Activated T-cell treated with anti-CD3 and anti-CD28 coated beads, Interleukin-2, amount 50 U/mL, for 4 hours (primary cell): ENCODE results near the gene EFCAB5. TPM values are rescaled to one million over a fixed set of nuclear protein-coding genes. Genes with fewer than 3 reads are reported as not detected.

Experiments used
- ATAC-seq, 2 donors: fragments of 200-7000 bp; cut with Tn5 transposase; one replicate each; pipeline ENCODE4 v1.10.0; 2021
- DNase-seq: peaks from one replicate; pipeline ENCODE4 v3.0.0-alpha.2; 2020
- H3K27me3 Mint-ChIP-seq: one replicate; pipeline ENCODE4 v1.8.0; 2021; ENCODE audit warnings: low read depth, mixed read lengths
- H3K36me3 Mint-ChIP-seq: one replicate; pipeline ENCODE4 v1.8.0; 2022; ENCODE audit warnings: mixed read lengths; ENCODE audit not compliant: insufficient read depth
- H3K4me1 Mint-ChIP-seq: one replicate; pipeline ENCODE4 v1.8.0; 2021; ENCODE audit warnings: low read depth, mixed read lengths
- H3K4me3 Mint-ChIP-seq: one replicate; pipeline ENCODE4 v1.8.0; 2021; ENCODE audit warnings: mild to moderate bottlenecking, moderate library complexity, mixed read lengths
- H3K9me3 Mint-ChIP-seq: one replicate; pipeline ENCODE4 v1.8.0; 2021; ENCODE audit warnings: mixed read lengths
- total RNA-seq, 3 donors: library from RNA; stranded (reverse); gene quantifications; one replicate each; pipeline ENCODE4 v1.2.1, GENCODE V29; 2021

EFCAB5 gene
- total RNA-seq, 3 donors from 2014 or later, result 0.15 to 0.30 TPM; not detected in 1

GRCh38 chr17:29958947-29959657 is 17.7 kb downstream of the EFCAB5 start:
- H3K27me3 Mint-ChIP-seq, result no peaks in the 10 kb centered on the region
- no peak overlapping the region for H3K4me3 Mint-ChIP-seq
- no peaks in the 10 kb centered on the region for H3K9me3 Mint-ChIP-seq
- DNase-seq (no peak), ATAC-seq (no peak)
- no peaks in the 10 kb centered on the region for H3K4me1 Mint-ChIP-seq
- H3K36me3 Mint-ChIP-seq, result no peaks in the 10 kb centered on the region

GRCh38 chr17:29959658-29960337 is 18.4 kb downstream of the EFCAB5 start:
- H3K9me3 Mint-ChIP-seq, result no peaks in the 10 kb centered on the region
- no peaks in the 10 kb centered on the region for H3K27me3 Mint-ChIP-seq
- no peaks in the 10 kb centered on the region for H3K4me1 Mint-ChIP-seq
- no peak overlapping the region for H3K4me3 Mint-ChIP-seq
- DNase-seq, result no peak
- ATAC-seq, result no peak
- peaks cover 3% of the 10 kb centered on the region for H3K36me3 Mint-ChIP-seq

- ATAC-seq, result no peak
- peaks cover 4% of the 10 kb centered on the region for H3K36me3 Mint-ChIP-seq
- H3K27me3 Mint-ChIP-seq, result no peaks in the 10 kb centered on the region
- no peak for DNase-seq
- no peaks in the 10 kb centered on the region for H3K4me1 Mint-ChIP-seq
- peaks cover 4% of the 10 kb centered on the region for H3K9me3 Mint-ChIP-seq
- H3K4me3 Mint-ChIP-seq, result no peak overlapping the region
These were observed 21.2 kb downstream of the EFCAB5 start for GRCh38 chr17:29962656-29963055.

- no peak for ATAC-seq
- Mint-ChIP-seq H3K4me3 (no peak overlapping the region), H3K4me1 (no peaks in the 10 kb centered on the region), H3K9me3 (peaks cover 4% of the 10 kb centered on the region), H3K27me3 (no peaks in the 10 kb centered on the region), H3K36me3 (peaks cover 4% of the 10 kb centered on the region)
- DNase-seq, result no peak
These were observed 26.8 kb downstream of the EFCAB5 start for GRCh38 chr17:29968271-29968670.

- H3K4me1 Mint-ChIP-seq, result no peaks in the 10 kb centered on the region
- H3K4me3 Mint-ChIP-seq, result no peak overlapping the region
- DNase-seq (no peak), ATAC-seq (no peak)
- no peaks in the 10 kb centered on the region for H3K9me3 Mint-ChIP-seq
- H3K36me3 Mint-ChIP-seq, result no peaks in the 10 kb centered on the region
- no peaks in the 10 kb centered on the region for H3K27me3 Mint-ChIP-seq
These were observed 30.8 kb downstream of the EFCAB5 start for GRCh38 chr17:29972277-29972676.

GRCh38 chr17:29973005-29973404 is 31.6 kb downstream of the EFCAB5 start:
- no peaks in the 10 kb centered on the region for H3K27me3 Mint-ChIP-seq
- H3K4me3 Mint-ChIP-seq, result no peak overlapping the region
- DNase-seq (no peak), ATAC-seq (no peak)
- H3K36me3 Mint-ChIP-seq, result no peaks in the 10 kb centered on the region
- no peaks in the 10 kb centered on the region for H3K4me1 Mint-ChIP-seq
- no peaks in the 10 kb centered on the region for H3K9me3 Mint-ChIP-seq

GRCh38 chr17:29977836-29978235 is 36.4 kb downstream of the EFCAB5 start:
- no peaks in the 10 kb centered on the region for H3K9me3 Mint-ChIP-seq
- H3K4me1 Mint-ChIP-seq, result no peaks in the 10 kb centered on the region
- no peak overlapping the region for H3K4me3 Mint-ChIP-seq
- DNase-seq, result no peak
- no peaks in the 10 kb centered on the region for H3K27me3 Mint-ChIP-seq
- H3K36me3 Mint-ChIP-seq, result no peaks in the 10 kb centered on the region
- ATAC-seq, result no peak

- H3K27me3 Mint-ChIP-seq, result no peaks in the 10 kb centered on the region
- no peaks in the 10 kb centered on the region for H3K9me3 Mint-ChIP-seq
- DNase-seq (no peak), ATAC-seq (no peak)
- no peaks in the 10 kb centered on the region for H3K36me3 Mint-ChIP-seq
- no peaks in the 10 kb centered on the region for H3K4me1 Mint-ChIP-seq
- no peak overlapping the region for H3K4me3 Mint-ChIP-seq
These were observed 38.8 kb downstream of the EFCAB5 start for GRCh38 chr17:29980261-29980660.

- no peak for ATAC-seq
- no peaks in the 10 kb centered on the region for H3K4me1 Mint-ChIP-seq
- H3K36me3 Mint-ChIP-seq, result no peaks in the 10 kb centered on the region
- H3K27me3 Mint-ChIP-seq, result no peaks in the 10 kb centered on the region
- no peaks in the 10 kb centered on the region for H3K9me3 Mint-ChIP-seq
- H3K4me3 Mint-ChIP-seq, result no peak overlapping the region
- no peak for DNase-seq
These were observed 41.7 kb downstream of the EFCAB5 start for GRCh38 chr17:29982991-29983653.

GRCh38 chr17:29996458-29996857 is 55.0 kb downstream of the EFCAB5 start:
- Mint-ChIP-seq H3K36me3 (peaks cover 2% of the 10 kb centered on the region), H3K4me1 (peaks cover 13% of the 10 kb centered on the region), H3K9me3 (peaks cover 7% of the 10 kb centered on the region), H3K4me3 (no peak overlapping the region), H3K27me3 (no peaks in the 10 kb centered on the region)
- DNase-seq, result no peak
- no peak for ATAC-seq

GRCh38 chr17:30000001-30000754 is 58.7 kb downstream of the EFCAB5 start:
- Mint-ChIP-seq H3K36me3 (no peaks in the 10 kb centered on the region), H3K4me1 (peaks cover 13% of the 10 kb centered on the region), H3K9me3 (no peaks in the 10 kb centered on the region), H3K27me3 (no peaks in the 10 kb centered on the region), H3K4me3 (peak overlapping the region; percentile 7)
- ATAC-seq (peak in 1 of 2 donors; percentile 28), DNase-seq (no peak)

GRCh38 chr17:30000755-30001257 is 59.4 kb downstream of the EFCAB5 start:
- no peaks in the 10 kb centered on the region for H3K9me3 Mint-ChIP-seq
- no peaks in the 10 kb centered on the region for H3K36me3 Mint-ChIP-seq
- DNase-seq (no peak), ATAC-seq (no peak)
- peak overlapping the region; percentile 11 for H3K4me3 Mint-ChIP-seq
- peaks cover 13% of the 10 kb centered on the region for H3K4me1 Mint-ChIP-seq
- no peaks in the 10 kb centered on the region for H3K27me3 Mint-ChIP-seq

- no peak for DNase-seq
- H3K4me1 Mint-ChIP-seq, result peaks cover 13% of the 10 kb centered on the region
- no peaks in the 10 kb centered on the region for H3K36me3 Mint-ChIP-seq
- H3K4me3 Mint-ChIP-seq, result no peak overlapping the region
- H3K27me3 Mint-ChIP-seq, result no peaks in the 10 kb centered on the region
- no peaks in the 10 kb centered on the region for H3K9me3 Mint-ChIP-seq
- ATAC-seq, result no peak
These were observed 60.7 kb downstream of the EFCAB5 start for GRCh38 chr17:30002088-30002487.

- Mint-ChIP-seq H3K36me3 (no peaks in the 10 kb centered on the region), H3K4me1 (peaks cover 4% of the 10 kb centered on the region), H3K4me3 (no peak overlapping the region), H3K27me3 (no peaks in the 10 kb centered on the region), H3K9me3 (no peaks in the 10 kb centered on the region)
- ATAC-seq (no peak), DNase-seq (no peak)
These were observed 64.4 kb downstream of the EFCAB5 start for GRCh38 chr17:30005709-30006320.
